ENCODE results near the gene GP1BA. TPM values are rescaled to one million over a fixed set of nuclear protein-coding genes. Genes with fewer than 3 reads are reported as not detected.
A peak's percentile ranks its signal among the peaks of the same experiment; 100 is the strongest.

Gene GP1BA
- total RNA-seq, 1 donor, result 2.2 TPM

DNA sequence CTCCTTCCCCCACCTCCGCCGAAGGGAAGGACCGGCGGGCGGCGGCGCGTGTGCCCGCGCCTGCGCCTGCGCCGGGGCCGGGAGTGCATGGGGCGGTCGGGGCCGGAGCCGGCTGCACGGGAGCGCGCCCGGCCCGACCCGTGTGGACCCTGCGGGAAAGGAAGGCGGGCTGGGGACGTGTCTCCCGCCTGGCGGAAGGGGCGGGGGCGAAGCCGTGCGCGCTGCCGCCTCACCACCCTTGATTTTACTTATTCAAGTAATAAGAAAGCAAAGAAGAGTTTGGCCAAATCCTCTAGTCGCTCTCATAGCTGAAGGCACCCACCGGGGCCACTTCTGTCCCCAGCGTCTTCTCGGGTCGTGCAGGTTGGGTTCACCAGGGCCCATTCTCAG lies 16.8 kb downstream of the GP1BA start:
- DNase-seq (ENCODE audit: low read depth in 2 of 3, low spot score in 2 of 3), result peak in 2 of 3 donors; percentile 75 to 86

DNA sequence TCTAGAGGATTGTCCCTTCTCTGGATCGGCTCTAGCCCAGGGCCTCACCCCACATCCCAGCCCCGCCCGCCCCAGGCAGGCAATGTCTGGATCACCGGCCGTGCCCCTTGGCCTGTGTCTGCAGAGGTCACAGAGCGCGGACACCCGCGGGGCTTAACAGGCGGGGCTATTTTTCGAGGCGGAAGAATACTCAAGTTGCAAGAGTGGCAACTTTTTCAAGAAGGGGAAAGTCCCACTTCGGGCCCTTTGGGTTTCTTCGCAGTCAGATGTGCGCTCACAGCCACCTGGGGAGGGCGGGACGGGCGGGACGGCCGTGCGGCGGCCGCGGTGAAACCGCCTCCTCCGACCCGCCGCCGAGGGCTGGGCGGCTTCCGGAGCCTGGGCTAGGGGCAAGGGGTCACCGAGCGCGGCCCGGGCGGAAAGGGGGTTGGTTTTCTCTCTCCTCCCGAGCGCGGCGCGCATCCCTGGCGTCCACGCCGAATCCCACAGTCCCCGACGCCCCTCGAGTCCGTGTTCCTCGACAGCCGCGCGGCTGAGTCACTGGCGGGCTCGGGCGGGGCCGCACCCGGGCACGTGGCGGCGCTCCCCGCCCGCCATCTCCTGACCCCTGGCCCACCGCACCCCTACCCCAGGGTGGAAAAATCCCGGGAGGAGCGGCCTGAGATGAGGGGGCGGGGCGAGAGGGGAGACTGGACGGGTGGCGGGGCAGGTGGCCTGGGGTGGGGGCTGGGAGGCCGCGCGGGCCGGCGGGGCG lies 17.4 kb downstream of the GP1BA start:
- DNase-seq (ENCODE audit: low read depth in 2 of 3, low spot score in 2 of 3), result peak; percentile 78 to 88 (median 80)

DNA sequence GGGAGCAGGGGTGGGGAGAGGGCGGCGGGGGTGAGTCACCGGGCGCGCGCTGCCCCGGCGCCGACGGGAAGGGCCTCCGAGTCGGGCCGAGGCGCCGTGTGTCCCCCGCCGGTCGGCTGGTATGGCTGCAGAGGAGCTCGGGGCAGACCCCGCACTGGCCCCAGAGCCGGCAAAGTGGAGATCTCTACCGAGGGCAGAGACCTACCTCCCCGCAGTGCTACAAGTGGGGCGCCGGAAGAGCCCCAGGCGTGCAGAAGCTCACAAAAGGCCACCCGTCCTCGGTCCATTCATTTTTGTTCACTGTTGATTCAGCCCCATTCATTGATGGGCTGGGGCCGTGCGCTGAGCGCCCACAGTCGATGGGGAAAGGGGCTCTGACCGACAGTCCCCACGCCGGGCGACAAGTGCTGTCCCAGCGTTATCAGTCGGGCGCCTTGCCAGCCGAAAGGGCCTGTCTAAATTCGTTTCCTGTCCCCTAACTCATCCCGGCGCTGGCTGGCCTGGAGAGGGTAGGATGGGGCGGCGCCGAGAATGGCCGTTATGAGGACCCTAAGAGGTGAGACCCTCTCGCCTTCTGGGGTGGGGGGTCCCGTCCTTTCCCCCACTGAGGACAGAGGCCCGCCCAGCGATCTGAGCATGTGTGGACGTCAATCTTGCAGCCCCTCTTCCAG lies 18.1 kb downstream of the GP1BA start:
- no peak for DNase-seq (ENCODE audit: low read depth in 2 of 3, low spot score in 2 of 3)

DNA sequence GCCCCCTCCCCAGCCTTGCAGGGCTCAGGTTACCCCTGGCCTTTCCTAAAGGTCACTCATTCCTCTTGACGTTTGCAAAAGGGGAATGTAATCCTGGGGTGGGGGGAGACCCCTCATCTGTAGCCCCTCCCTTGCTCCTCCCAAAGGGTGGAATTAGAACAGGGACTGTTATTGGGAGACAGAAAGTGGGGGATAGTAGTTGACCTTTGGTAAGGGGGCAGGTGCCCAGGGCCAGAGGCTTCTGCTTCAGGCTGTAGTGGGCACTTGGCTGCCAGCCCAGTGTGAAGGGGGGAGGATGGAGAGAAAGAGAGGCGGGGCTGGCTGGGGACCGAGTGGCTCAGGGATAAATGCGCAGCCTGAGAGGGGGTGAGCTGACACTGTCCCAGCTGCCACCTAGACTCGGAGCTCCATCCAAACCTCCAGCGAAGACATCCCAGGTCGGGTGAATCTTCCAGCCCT lies 18.7 kb downstream of the GP1BA start, which contains the start of gene ENO3:
ENO3 (plus strand) TSS at position 374 of the 459 bp plus-strand sequence. CDS start 711 bp downstream, outside the sequence.
- DNase-seq (ENCODE audit: low read depth in 2 of 3, low spot score in 2 of 3), result no peak

DNA sequence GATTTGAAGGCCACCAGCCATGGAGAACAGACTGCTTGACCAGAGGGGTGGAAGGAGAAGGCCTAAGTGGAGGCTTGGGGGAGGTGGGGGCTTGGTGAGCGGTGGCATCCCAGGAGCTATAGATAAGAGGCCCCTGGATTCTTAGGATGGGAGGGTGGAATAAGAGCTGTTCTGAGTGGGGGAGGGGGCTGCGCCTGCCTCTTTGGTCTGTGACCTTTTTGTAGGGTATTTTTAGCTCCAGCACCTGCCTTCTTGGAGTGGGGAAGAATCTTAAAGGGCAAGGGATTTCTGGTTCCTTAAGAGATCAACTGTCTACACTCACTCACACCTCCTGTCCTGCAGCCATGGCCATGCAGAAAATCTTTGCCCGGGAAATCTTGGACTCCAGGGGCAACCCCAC lies 19.4 kb downstream of the GP1BA start:
- no peak for DNase-seq (ENCODE audit: low read depth in 2 of 3, low spot score in 2 of 3)

DNA sequence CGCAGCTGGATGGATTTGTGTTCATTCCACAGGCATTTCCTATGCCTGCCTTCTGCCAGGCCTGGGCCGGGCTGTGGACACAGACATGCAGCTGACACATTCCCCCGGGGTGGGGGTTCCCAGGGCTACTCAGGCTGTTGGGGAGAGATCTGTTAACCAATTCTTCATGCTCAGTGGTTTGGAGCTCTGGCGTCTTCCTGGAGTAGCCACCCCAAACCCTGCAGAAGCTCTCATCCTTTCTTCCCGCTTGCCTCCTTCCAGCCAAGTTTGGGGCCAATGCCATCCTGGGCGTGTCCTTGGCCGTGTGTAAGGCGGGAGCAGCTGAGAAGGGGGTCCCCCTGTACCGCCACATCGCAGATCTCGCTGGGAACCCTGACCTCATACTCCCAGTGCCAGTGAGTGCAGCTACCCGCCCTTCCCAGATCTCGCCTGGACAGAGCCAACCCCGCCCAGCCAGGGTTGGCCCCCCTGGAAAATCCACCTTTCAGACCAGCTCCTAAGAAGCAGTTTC lies 21.4 kb downstream of the GP1BA start:
- DNase-seq (ENCODE audit: low read depth in 2 of 3, low spot score in 2 of 3), result no peak

DNA sequence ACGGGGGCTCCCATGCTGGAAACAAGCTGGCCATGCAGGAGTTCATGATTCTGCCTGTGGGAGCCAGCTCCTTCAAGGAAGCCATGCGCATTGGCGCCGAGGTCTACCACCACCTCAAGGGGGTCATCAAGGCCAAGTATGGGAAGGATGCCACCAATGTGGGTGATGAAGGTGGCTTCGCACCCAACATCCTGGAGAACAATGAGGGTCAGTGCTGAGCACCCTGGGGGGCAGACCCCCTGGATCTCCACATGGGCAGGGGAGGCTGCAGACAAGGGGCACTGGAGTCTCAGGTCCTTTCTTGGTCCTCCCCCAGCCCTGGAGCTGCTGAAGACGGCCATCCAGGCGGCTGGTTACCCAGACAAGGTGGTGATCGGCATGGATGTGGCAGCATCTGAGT lies 23.0 kb downstream of the GP1BA start:
- DNase-seq (ENCODE audit: low read depth in 2 of 3, low spot score in 2 of 3), result no peak

DNA sequence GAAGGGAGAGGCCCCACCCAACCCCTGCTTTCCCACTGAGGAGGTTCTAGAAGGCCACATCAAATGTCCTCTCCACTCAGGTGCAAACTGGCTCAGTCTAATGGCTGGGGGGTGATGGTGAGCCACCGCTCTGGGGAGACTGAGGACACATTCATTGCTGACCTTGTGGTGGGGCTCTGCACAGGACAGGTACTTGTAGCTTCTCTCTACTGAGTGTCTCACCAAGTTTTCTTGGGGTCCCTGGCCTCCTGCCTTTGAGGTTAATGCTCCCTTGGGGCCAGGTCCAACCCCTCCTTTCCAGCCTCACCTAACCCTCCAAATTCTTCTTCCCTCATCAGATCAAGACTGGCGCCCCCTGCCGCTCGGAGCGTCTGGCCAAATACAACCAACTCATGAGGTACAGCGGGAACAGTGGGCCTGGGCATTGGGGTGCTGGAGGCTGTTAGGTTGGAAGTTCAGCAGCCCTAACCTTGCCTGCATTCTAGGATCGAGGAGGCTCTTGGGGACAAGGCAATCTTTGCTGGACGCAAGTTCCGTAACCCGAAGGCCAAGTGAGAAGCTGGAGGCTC lies 24.5 kb downstream of the GP1BA start:
- DNase-seq (ENCODE audit: low read depth in 2 of 3, low spot score in 2 of 3), result peak in 1 of 3 donors; percentile 65

DNA sequence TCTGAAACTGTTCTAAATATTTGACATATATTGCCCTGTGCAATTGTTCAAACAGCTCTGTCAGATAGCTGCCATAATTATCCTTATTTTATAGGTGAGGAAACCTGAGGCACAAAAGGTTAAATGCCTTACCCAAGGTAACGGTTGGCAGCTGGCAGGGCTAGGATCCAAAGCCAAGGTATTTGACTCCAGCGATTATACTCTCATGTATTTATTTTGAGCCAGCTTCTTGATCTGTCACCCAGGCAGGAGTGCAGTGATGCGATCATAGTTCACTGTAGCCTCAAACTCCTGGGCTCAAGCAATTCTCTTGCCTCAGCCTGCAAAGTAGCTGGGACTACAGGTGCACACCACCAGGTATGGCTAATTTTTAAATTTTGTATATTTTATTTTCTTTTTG lies 26.0 kb downstream of the GP1BA start:
- DNase-seq (ENCODE audit: low read depth in 2 of 3, low spot score in 2 of 3), result no peak

DNA sequence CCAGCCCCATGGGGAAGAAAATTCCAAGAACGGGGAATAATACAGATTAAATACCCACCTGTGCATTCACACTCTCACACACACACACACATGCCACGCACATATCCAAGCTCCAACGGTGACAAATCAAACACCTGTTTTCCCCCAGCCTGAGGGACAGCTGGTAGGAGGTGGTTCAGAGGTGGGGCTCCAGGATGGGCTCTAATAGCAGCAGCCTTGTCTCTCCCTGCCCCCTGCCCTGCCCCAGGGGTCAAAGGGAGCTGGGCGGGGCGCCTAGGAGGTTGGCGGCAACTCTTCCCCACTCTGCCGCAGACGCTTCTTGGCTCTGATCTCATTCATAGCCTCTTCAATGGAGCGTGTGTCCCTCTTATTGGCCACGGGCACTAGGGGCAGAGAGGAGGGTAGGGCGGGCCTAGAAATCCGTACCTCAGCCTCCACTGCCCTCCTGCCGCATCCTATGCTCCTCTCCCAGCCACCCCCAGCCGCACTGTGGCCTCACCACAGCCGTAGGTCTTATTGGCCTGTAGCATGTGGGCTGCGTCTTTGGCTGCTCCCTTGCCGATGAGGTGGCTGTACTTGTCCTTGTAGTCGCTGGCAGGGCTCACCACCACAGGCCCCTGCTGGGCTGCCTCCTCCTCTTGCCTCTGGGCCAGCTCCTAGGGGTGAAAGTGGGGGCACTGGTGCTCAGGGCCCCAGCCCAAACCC lies 27.3 kb downstream of the GP1BA start:
- no peak for DNase-seq (ENCODE audit: low read depth in 2 of 3, low spot score in 2 of 3)

DNA sequence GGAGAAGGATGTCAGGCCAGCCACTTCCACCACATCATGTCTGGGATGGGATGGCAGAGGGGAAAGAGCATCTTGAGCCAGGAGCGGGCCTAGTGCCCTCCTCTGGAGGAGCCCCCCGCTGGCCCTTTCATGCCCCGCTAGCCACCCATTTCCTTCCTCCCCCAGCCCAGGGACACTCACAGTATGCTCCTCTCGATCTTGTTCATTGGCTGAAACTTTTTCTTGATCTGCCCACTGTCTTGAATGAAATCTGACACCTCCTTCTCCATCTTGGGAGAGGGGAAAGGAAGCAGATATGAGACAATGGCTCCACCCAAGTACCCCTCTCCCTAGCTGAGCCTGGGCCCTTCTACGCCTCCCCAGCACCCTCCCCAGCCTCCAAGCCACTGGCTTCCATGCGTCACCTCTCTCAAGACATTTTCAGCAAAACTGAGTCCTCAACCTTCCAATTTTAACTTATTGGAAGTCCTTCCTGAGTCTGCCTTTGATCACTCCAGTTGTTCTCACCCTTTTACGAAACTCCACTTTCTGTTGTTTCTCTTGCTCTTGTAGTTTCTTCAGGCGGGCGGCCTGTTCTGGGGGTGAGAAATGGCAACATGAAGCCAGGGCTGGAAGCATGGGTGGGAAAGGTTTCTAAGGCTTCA lies 28.3 kb downstream of the GP1BA start:
- DNase-seq (ENCODE audit: low read depth in 2 of 3, low spot score in 2 of 3), result no peak

DNA sequence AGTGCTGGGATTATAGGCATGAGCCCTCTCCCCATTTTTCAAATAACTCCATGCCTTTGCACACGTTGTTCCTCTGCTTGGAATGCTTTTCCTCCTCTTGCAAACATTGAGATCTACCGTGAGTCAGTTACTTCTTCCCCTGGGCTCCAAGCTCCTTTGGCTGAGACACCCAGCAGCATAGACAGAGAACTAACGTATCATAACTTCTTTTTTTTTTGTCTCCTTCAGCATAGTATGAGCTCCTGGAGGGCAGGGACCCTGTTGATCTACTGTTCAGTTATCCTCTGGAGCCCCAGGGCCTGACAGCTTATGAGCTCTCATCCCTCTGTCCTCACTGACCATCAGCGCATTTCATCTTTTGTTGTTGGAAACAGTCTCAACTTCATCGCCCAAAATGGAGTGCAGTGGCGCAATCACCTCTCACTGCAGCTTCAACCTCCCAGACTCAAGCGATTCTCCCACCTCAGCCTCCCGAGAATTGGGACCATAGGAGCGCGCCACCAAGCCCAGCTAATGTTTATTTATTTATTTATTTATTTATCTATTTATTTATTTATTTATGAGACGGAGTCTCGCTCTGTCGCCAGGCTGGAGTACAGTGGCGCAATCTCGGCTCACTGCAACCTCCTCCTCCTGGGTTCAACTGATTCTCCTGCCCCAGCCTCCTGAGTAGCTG lies 33.4 kb downstream of the GP1BA start:
- no peak for DNase-seq (ENCODE audit: low read depth in 2 of 3, low spot score in 2 of 3)

DNA sequence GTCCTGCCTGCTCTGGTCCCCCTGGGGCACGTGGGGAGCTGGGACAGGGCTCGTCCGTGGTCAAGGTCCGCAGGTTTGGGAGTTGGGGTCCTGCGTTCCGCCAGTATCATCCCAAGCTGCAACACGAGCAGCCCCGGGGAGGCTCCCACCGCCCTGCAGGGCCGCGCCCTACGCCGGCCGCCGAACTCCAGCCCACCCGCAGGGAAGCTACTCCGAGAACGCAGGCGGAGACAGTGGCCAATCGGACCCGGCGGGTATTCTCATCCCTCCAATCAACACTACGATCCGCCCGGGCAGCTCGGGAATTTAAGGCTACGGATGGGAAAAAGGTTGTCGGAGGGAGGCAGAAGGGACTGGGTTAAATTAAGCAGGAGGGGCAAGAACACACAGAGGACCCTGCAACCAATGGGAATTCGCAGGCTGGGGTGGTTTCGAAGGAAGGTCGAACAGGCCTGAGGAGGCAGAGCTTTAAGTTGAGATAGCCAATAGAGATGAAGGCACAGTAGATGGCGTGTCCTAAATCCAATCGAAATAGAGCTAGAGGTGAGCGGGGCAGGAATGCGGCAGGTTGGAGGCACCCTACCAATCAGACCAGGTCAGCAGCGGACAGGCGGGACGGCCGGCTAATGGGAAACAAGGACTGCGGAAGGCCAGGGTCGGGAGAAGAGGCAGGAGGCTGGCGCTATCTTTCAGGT lies 34.9 kb downstream of the GP1BA start:
- DNase-seq (ENCODE audit: low read depth in 2 of 3, low spot score in 2 of 3), result peak in 2 of 3 donors; percentile 99 to 100

DNA sequence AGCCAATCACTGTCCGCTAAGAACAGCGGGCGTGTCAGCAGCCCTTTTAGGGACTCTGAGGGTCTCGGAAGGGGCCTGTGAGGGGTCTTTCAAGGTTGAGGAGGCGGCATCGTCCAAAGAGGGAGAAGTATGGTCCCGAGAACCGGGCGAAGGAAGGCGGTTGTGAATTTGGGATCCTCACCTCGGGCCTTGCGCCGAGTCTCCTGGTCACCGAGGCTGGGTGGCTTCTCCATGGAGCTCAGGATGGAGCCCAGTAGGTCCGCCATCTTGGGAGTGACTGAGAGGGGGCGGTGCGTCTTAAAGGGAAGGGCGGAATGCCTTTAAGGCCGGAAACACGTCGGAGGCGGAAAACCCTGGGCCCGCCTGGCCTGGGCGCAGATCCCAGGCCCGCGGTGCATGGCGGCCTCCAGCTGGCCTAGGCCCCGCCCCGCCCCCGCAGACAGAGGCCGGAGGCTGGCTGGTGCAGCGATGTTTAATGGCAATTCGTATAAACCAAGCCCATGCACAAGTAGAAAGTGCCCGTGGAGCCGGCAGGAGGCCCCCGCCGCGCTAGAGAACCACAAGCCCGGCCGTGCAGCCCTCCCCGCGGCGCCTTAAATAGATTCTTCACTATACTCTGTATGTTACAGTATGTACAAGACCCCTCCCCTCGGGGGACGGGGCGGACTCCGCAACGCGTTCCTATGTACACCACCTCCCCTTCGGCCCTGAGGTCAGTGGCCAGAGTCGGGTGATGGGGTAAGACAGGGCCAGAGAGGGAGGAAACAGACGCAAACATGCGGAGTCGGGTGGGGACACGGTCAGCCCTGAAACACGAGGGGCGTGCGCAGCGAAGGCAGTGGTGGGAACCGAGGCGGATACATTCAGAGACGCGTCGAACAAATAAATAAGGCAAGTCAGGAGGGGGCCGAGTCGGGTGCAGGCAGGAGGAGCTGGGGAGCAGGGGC lies 35.7 kb downstream of the GP1BA start, which contains the start of gene SPAG7:
SPAG7 (minus strand) TSS at position 279 of the 947 bp plus-strand sequence; CDS start at position 266, 13 bp downstream.
- DNase-seq (ENCODE audit: low read depth in 2 of 3, low spot score in 2 of 3), result peak; percentile 95 to 98 (median 97)

DNA sequence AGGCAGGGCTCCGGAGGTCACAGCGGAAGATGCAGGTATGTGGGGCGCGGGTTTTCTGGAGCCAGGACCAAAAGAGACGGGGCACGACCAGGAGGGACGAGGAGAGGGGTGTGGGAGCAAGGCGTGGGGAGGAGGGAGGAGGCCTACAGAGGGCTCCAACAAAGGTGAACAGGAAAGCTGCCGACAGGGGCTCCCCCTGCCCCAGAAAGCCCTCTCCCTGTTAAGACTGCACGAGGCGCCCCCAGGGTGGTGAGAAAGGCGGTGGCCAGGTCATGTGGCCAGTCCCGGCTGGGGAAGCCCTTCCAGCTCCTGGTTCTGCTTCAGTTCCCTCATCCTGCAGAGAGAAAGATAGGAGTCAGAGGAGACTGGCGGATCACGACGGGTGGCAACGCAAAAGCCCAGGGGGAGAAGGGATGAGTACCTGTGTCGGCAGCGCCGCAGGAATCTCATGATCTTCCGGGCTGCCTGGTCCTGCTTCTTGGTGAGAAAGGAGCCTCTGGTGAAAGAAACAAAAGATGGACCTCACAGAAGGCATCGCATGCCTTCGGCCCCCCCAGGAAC lies 36.5 kb downstream of the GP1BA start:
- no peak for DNase-seq (ENCODE audit: low read depth in 2 of 3, low spot score in 2 of 3)

DNA sequence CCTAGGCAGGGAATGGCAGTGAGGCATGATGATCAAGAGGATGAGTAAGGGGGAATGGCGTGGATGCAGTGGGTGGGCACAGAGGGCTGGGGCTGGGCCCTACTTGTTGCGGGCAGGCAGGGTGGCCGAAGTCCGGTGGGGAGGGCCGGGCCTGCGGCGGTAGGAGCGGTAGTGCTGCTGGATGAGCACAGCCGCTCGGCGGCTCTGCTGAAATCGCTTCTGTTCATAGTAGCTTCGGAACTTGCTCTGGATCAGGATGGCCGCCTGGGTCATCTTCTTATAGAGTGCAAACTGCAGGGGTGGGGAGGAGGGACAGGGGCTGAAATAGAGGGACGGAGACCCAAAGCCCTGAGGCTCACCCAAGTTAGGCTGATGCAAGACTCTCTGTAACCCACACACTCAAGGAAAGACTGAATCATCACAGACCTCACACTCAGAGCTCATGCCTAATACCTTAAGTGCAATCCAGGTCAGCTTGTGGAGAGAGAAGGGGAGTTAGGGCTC lies 37.0 kb downstream of the GP1BA start:
- DNase-seq (ENCODE audit: low read depth in 2 of 3, low spot score in 2 of 3), result no peak

DNA sequence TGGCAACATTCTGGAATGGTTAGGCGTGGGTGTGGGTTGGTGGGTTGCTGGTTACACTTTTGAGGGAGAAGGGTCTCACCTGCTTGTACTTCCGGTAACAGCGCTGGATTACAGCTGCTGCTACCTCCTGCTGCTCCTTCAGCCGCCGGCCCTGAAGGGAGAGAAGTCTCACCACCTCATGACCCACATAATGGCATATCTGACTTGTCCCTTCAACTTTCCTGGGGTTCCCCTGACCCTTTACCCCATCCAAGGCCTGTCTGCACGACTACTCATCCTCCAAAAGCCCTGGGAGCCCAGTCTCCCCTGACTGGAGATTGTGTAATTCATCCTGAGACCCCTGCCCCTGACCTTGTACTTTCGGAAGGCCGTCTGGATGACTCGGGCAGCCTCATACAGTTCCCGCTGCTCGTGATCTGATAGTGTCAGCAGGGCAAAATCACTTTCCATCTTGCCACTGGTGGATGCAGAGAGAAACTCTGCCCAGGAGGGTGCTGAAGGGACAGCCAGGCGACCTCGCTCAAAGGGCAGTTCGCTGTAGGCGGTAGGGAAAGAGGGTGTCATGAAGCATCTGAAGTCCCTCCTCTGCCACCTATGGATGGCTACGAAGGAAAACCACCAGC lies 37.6 kb downstream of the GP1BA start:
- DNase-seq (ENCODE audit: low read depth in 2 of 3, low spot score in 2 of 3), result no peak
